ENCODE measurements around the gene RTL9.
"Not testable (repeated sequence)": the region's sequence is repeated elsewhere in the genome, so short reads cannot be mapped to it uniquely, and the experiment has no call there.

RTL9 gene

GRCh38 chrX:110331444-110332030 is 27.1 kb upstream of the RTL9 start:
- no peaks in the 10 kb centered on the region for H3K4me1 ChIP-seq
- no peaks in the 10 kb centered on the region for H3K9me3 ChIP-seq
- DNase-seq = no peak
- TF ChIP-seq CTCF (IDR thresholded peaks at IDR 0.05) = no peak
- intact Hi-C loops (cut with DNase I; ENCODE audit: low total_unique reads) = no loop called here
- H3K36me3 ChIP-seq = no peaks in the 10 kb centered on the region
- H3K4me3 ChIP-seq = no peak overlapping the region
- H3K27me3 ChIP-seq = no peaks in the 10 kb centered on the region
- H3K27ac ChIP-seq = no peak overlapping the region

- intact Hi-C loops (cut with DNase I; ENCODE audit: low total_unique reads); DNase-seq; H3K4me3 ChIP-seq; H3K27me3 ChIP-seq; H3K36me3 ChIP-seq; H3K4me1 ChIP-seq; H3K9me3 ChIP-seq; H3K27ac ChIP-seq: not testable (repeated sequence)
Observed at GRCh38 chrX:110333458-110333857, 25.2 kb upstream of the RTL9 start.

GRCh38 chrX:110338935-110339334 is 19.7 kb upstream of the RTL9 start:
- no peak overlapping the region for H3K27ac ChIP-seq
- no peaks in the 10 kb centered on the region for H3K9me3 ChIP-seq
- TF ChIP-seq CTCF (IDR thresholded peaks at IDR 0.05) = no peak
- no peaks in the 10 kb centered on the region for H3K36me3 ChIP-seq
- DNase-seq = no peak
- no peak overlapping the region for H3K4me3 ChIP-seq
- intact Hi-C loops (cut with DNase I; ENCODE audit: low total_unique reads) = no loop called here
- H3K27me3 ChIP-seq = no peaks in the 10 kb centered on the region
- no peaks in the 10 kb centered on the region for H3K4me1 ChIP-seq

GRCh38 chrX:110341189-110342035 is 17.2 kb upstream of the RTL9 start:
- Histone ChIP-seq H3K4me3 (no peak overlapping the region), H3K27me3 (no peaks in the 10 kb centered on the region), H3K27ac (no peak overlapping the region), H3K4me1 (no peaks in the 10 kb centered on the region), H3K36me3 (no peaks in the 10 kb centered on the region), H3K9me3 (no peaks in the 10 kb centered on the region)
- no peak for TF ChIP-seq CTCF (IDR thresholded peaks at IDR 0.05)
- DNase-seq = no peak
- intact Hi-C loops (cut with DNase I; ENCODE audit: low total_unique reads) = no loop called here

- DNase-seq = no peak
- H3K27me3 ChIP-seq = no peaks in the 10 kb centered on the region
Observed at GRCh38 chrX:110346681-110347080, 12.0 kb upstream of the RTL9 start.

More at GRCh38 chrX:110346681-110347080, 12.0 kb upstream of the RTL9 start:
- no peak overlapping the region for H3K4me3 ChIP-seq
- no peaks in the 10 kb centered on the region for H3K36me3 ChIP-seq
- TF ChIP-seq CTCF (IDR thresholded peaks at IDR 0.05) = no peak
- no peaks in the 10 kb centered on the region for H3K9me3 ChIP-seq
- no peaks in the 10 kb centered on the region for H3K4me1 ChIP-seq
- H3K27ac ChIP-seq = no peak overlapping the region
- intact Hi-C loops (cut with DNase I; ENCODE audit: low total_unique reads) = no loop called here

Measured in tibial artery (tissue), 4 donors.